Measurements from ENCODE around the gene ATXN1.
"Not testable (repeated sequence)": the region's sequence is repeated elsewhere in the genome, so short reads cannot be mapped to it uniquely, and the experiment has no call there.

Gene ATXN1

GRCh38 chr6:16412982-16413381 lies 348.3 kb downstream of the ATXN1 start:
- no peaks in the 10 kb centered on the region for H3K9me3 ChIP-seq (ENCODE audit: control insufficient read depth in 1 of 2, low read length in 2 of 2)
- H3K27me3 ChIP-seq (ENCODE audit: low read depth, low read length), result no peaks in the 10 kb centered on the region
- H3K4me3 ChIP-seq (ENCODE audit: low read depth in 1 of 2, low read length in 2 of 2), result no peak overlapping the region
- peaks cover 0 to 8% of the 10 kb centered on the region in 2 donors for H3K4me1 ChIP-seq (ENCODE audit: control insufficient read depth in 1 of 2, insufficient read depth in 2 of 2, low read length in 2 of 2)
- no peak overlapping the region for H3K27ac ChIP-seq (ENCODE audit: low read length)
- no peaks in the 10 kb centered on the region for H3K36me3 ChIP-seq (ENCODE audit: control insufficient read depth in 1 of 2, insufficient read depth in 2 of 2, low read length in 2 of 2)

- H3K36me3 ChIP-seq (ENCODE audit: control insufficient read depth in 1 of 2, insufficient read depth in 2 of 2, low read length in 2 of 2), result no peaks in the 10 kb centered on the region
Observed at GRCh38 chr6:16412171-16412570, 349.1 kb downstream of the ATXN1 start.

GRCh38 chr6:16409531-16410441 lies 351.5 kb downstream of the ATXN1 start:
- Histone ChIP-seq H3K4me3 (ENCODE audit: low read depth in 1 of 2, low read length in 2 of 2) (no peak overlapping the region), H3K9me3 (ENCODE audit: control insufficient read depth in 1 of 2, low read length in 2 of 2) (no peaks in the 10 kb centered on the region), H3K36me3 (ENCODE audit: control insufficient read depth in 1 of 2, insufficient read depth in 2 of 2, low read length in 2 of 2) (no peaks in the 10 kb centered on the region), H3K27ac (ENCODE audit: low read length) (no peak overlapping the region), H3K4me1 (ENCODE audit: control insufficient read depth in 1 of 2, insufficient read depth in 2 of 2, low read length in 2 of 2) (peaks cover 0 to 8% of the 10 kb centered on the region in 2 donors), H3K27me3 (ENCODE audit: low read depth, low read length) (no peaks in the 10 kb centered on the region)

More at GRCh38 chr6:16412171-16412570, 349.1 kb downstream of the ATXN1 start:
- Histone ChIP-seq H3K9me3 (ENCODE audit: control insufficient read depth in 1 of 2, low read length in 2 of 2) (no peaks in the 10 kb centered on the region), H3K4me1 (ENCODE audit: control insufficient read depth in 1 of 2, insufficient read depth in 2 of 2, low read length in 2 of 2) (peaks cover 0 to 8% of the 10 kb centered on the region in 2 donors), H3K27ac (ENCODE audit: low read length) (no peak overlapping the region), H3K27me3 (ENCODE audit: low read depth, low read length) (no peaks in the 10 kb centered on the region), H3K4me3 (ENCODE audit: low read depth in 1 of 2, low read length in 2 of 2) (no peak overlapping the region)

GRCh38 chr6:16408766-16409165 lies 352.5 kb downstream of the ATXN1 start:
- Histone ChIP-seq H3K36me3 (ENCODE audit: control insufficient read depth in 1 of 2, insufficient read depth in 2 of 2, low read length in 2 of 2) (no peaks in the 10 kb centered on the region), H3K9me3 (ENCODE audit: control insufficient read depth in 1 of 2, low read length in 2 of 2) (no peaks in the 10 kb centered on the region), H3K4me1 (ENCODE audit: control insufficient read depth in 1 of 2, insufficient read depth in 2 of 2, low read length in 2 of 2) (peaks cover 0 to 8% of the 10 kb centered on the region in 2 donors), H3K4me3 (ENCODE audit: low read depth in 1 of 2, low read length in 2 of 2) (no peak overlapping the region), H3K27ac (ENCODE audit: low read length) (no peak overlapping the region), H3K27me3 (ENCODE audit: low read depth, low read length) (no peaks in the 10 kb centered on the region)

GRCh38 chr6:16406966-16407365 lies 354.3 kb downstream of the ATXN1 start:
- Histone ChIP-seq H3K36me3 (ENCODE audit: control insufficient read depth in 1 of 2, insufficient read depth in 2 of 2, low read length in 2 of 2) (no peaks in the 10 kb centered on the region), H3K27ac (ENCODE audit: low read length) (no peak overlapping the region), H3K4me1 (ENCODE audit: control insufficient read depth in 1 of 2, insufficient read depth in 2 of 2, low read length in 2 of 2) (peaks cover 6% of the 10 kb centered on the region in 2 donors), H3K27me3 (ENCODE audit: low read depth, low read length) (no peaks in the 10 kb centered on the region), H3K4me3 (ENCODE audit: low read depth in 1 of 2, low read length in 2 of 2) (no peak overlapping the region), H3K9me3 (ENCODE audit: control insufficient read depth in 1 of 2, low read length in 2 of 2) (no peaks in the 10 kb centered on the region)

- H3K27ac ChIP-seq (ENCODE audit: low read length); H3K9me3 ChIP-seq (ENCODE audit: control insufficient read depth in 1 of 2, low read length in 2 of 2); H3K27me3 ChIP-seq (ENCODE audit: low read depth, low read length); H3K4me3 ChIP-seq (ENCODE audit: low read depth in 1 of 2, low read length in 2 of 2); H3K36me3 ChIP-seq (ENCODE audit: control insufficient read depth in 1 of 2, insufficient read depth in 2 of 2, low read length in 2 of 2); H3K4me1 ChIP-seq (ENCODE audit: control insufficient read depth in 1 of 2, insufficient read depth in 2 of 2, low read length in 2 of 2): not testable (repeated sequence)
Observed at GRCh38 chr6:16406538-16406937, 354.7 kb downstream of the ATXN1 start.

GRCh38 chr6:16405375-16405774 lies 355.9 kb downstream of the ATXN1 start:
- H3K4me1 ChIP-seq (ENCODE audit: control insufficient read depth in 1 of 2, insufficient read depth in 2 of 2, low read length in 2 of 2), result peaks cover 6 to 9% of the 10 kb centered on the region in 2 donors

GRCh38 chr6:16404456-16404855 lies 356.8 kb downstream of the ATXN1 start:
- Histone ChIP-seq H3K27ac (ENCODE audit: low read length) (no peak overlapping the region), H3K36me3 (ENCODE audit: control insufficient read depth in 1 of 2, insufficient read depth in 2 of 2, low read length in 2 of 2) (no peaks in the 10 kb centered on the region), H3K9me3 (ENCODE audit: control insufficient read depth in 1 of 2, low read length in 2 of 2) (no peaks in the 10 kb centered on the region), H3K4me1 (ENCODE audit: control insufficient read depth in 1 of 2, insufficient read depth in 2 of 2, low read length in 2 of 2) (peaks cover 6 to 9% of the 10 kb centered on the region in 2 donors), H3K27me3 (ENCODE audit: low read depth, low read length) (no peaks in the 10 kb centered on the region), H3K4me3 (ENCODE audit: low read depth in 1 of 2, low read length in 2 of 2) (no peak overlapping the region)

More at GRCh38 chr6:16405375-16405774, 355.9 kb downstream of the ATXN1 start:
- Histone ChIP-seq H3K4me3 (ENCODE audit: low read depth in 1 of 2, low read length in 2 of 2) (no peak overlapping the region), H3K36me3 (ENCODE audit: control insufficient read depth in 1 of 2, insufficient read depth in 2 of 2, low read length in 2 of 2) (no peaks in the 10 kb centered on the region), H3K9me3 (ENCODE audit: control insufficient read depth in 1 of 2, low read length in 2 of 2) (no peaks in the 10 kb centered on the region), H3K27me3 (ENCODE audit: low read depth, low read length) (no peaks in the 10 kb centered on the region), H3K27ac (ENCODE audit: low read length) (no peak overlapping the region)

GRCh38 chr6:16403831-16404230 lies 357.4 kb downstream of the ATXN1 start:
- Histone ChIP-seq H3K27me3 (ENCODE audit: low read depth, low read length) (no peaks in the 10 kb centered on the region), H3K4me3 (ENCODE audit: low read depth in 1 of 2, low read length in 2 of 2) (no peak overlapping the region), H3K4me1 (ENCODE audit: control insufficient read depth in 1 of 2, insufficient read depth in 2 of 2, low read length in 2 of 2) (peaks cover 6 to 9% of the 10 kb centered on the region in 2 donors), H3K27ac (ENCODE audit: low read length) (no peak overlapping the region), H3K36me3 (ENCODE audit: control insufficient read depth in 1 of 2, insufficient read depth in 2 of 2, low read length in 2 of 2) (no peaks in the 10 kb centered on the region), H3K9me3 (ENCODE audit: control insufficient read depth in 1 of 2, low read length in 2 of 2) (no peaks in the 10 kb centered on the region)

GRCh38 chr6:16402581-16402900 lies 358.7 kb downstream of the ATXN1 start:
- Histone ChIP-seq H3K4me1 (ENCODE audit: control insufficient read depth in 1 of 2, insufficient read depth in 2 of 2, low read length in 2 of 2) (peaks cover 6 to 9% of the 10 kb centered on the region in 2 donors), H3K4me3 (ENCODE audit: low read depth in 1 of 2, low read length in 2 of 2) (no peak overlapping the region), H3K36me3 (ENCODE audit: control insufficient read depth in 1 of 2, insufficient read depth in 2 of 2, low read length in 2 of 2) (no peaks in the 10 kb centered on the region), H3K27ac (ENCODE audit: low read length) (no peak overlapping the region), H3K27me3 (ENCODE audit: low read depth, low read length) (no peaks in the 10 kb centered on the region), H3K9me3 (ENCODE audit: control insufficient read depth in 1 of 2, low read length in 2 of 2) (no peaks in the 10 kb centered on the region)

- Histone ChIP-seq H3K27me3 (ENCODE audit: low read depth, low read length) (no peaks in the 10 kb centered on the region), H3K4me3 (ENCODE audit: low read depth in 1 of 2, low read length in 2 of 2) (no peak overlapping the region), H3K27ac (ENCODE audit: low read length) (no peak overlapping the region), H3K9me3 (ENCODE audit: control insufficient read depth in 1 of 2, low read length in 2 of 2) (no peaks in the 10 kb centered on the region), H3K4me1 (ENCODE audit: control insufficient read depth in 1 of 2, insufficient read depth in 2 of 2, low read length in 2 of 2) (peaks cover 6 to 9% of the 10 kb centered on the region in 2 donors), H3K36me3 (ENCODE audit: control insufficient read depth in 1 of 2, insufficient read depth in 2 of 2, low read length in 2 of 2) (no peaks in the 10 kb centered on the region)
Observed at GRCh38 chr6:16400248-16400760, 361.0 kb downstream of the ATXN1 start.

Data from muscle layer of duodenum (tissue), 2 donors.